Endothelial cell of umbilical vein (primary cell): ENCODE results near the gene MTA1.

ENCODE experiments used
- GATA2 ChIP-seq: IDR thresholded peaks from 2 replicates; pipeline ENCODE4 v1.7.0; 2011; ENCODE audit warnings: low read depth, mild to moderate bottlenecking, moderate library complexity, mixed read lengths, low read length; ENCODE audit not compliant: insufficient read length, insufficient read depth
- TF ChIP-seq, protein P1 (sequence below), 2 donors: IDR thresholded peaks; 1 replicate in 1 of 2; 2 replicates in 1 of 2; pipeline ENCODE4 v1.5.1; 2011; ENCODE audit warnings: low read length in 2 of 2, mild to moderate bottlenecking in 2 of 2, moderate library complexity in 2 of 2, control low read depth in 1 of 2, inconsistent platforms in 1 of 2, low read depth in 1 of 2; ENCODE audit not compliant: insufficient read depth in 1 of 2; ENCODE audit errors: extremely low read depth in 1 of 2
- TF ChIP-seq, protein P2 (sequence below): IDR thresholded peaks from 2 replicates; pipeline ENCODE4 v1.6.1; 2011; ENCODE audit not compliant: insufficient read depth, insufficient read length

DNA sequence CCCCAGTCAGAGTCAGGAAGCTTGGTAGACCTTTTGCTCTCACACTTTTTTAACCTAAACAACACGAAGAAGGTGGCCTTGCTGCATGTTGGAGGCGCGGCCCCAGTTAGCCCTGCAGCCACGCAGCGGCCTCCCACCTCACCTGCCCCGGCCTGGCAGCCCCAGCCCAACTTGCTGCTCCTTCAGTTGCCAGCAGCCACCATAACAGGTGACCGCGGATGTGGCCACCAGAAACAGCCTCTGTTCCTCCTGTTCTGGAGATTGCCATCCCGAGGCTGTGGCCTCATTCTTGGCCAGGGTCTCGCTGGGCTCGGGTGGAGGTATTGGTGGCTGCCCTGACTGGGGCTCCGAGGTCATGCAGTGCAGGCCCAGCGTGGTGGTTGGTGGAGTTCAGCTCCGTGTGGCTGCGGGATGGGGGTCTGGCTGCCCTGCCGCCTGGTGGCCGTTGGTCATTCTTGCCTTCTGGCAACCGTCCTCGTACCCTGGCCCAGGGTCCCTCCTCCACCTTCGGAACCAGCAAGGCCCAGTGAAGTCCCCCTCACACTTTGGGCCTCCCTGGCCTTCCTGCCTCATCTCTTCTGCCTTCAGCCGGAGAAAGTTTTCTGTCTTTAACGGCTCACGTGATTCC lies 42.0 kb upstream of the MTA1 start:
- TF ChIP-seq, protein P1, sequence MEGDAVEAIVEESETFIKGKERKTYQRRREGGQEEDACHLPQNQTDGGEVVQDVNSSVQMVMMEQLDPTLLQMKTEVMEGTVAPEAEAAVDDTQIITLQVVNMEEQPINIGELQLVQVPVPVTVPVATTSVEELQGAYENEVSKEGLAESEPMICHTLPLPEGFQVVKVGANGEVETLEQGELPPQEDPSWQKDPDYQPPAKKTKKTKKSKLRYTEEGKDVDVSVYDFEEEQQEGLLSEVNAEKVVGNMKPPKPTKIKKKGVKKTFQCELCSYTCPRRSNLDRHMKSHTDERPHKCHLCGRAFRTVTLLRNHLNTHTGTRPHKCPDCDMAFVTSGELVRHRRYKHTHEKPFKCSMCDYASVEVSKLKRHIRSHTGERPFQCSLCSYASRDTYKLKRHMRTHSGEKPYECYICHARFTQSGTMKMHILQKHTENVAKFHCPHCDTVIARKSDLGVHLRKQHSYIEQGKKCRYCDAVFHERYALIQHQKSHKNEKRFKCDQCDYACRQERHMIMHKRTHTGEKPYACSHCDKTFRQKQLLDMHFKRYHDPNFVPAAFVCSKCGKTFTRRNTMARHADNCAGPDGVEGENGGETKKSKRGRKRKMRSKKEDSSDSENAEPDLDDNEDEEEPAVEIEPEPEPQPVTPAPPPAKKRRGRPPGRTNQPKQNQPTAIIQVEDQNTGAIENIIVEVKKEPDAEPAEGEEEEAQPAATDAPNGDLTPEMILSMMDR (IDR thresholded peaks at IDR 0.05; ENCODE audit: extremely low read depth in 1 of 2, insufficient read depth in 1 of 2, low read depth in 1 of 2, low read length in 2 of 2), result no peak
- TF ChIP-seq, protein P2, sequence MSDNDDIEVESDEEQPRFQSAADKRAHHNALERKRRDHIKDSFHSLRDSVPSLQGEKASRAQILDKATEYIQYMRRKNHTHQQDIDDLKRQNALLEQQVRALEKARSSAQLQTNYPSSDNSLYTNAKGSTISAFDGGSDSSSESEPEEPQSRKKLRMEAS, result no peak
- TF ChIP-seq GATA2, result no peak
